A549 (cell line): ENCODE results near the gene MUC20.

Experiments used
- PHF8 ChIP-seq: fragments of 200-600 bp; sonication (generic); IDR thresholded peaks from 2 replicates; pipeline ENCODE4 v1.6.1; 2016; ENCODE audit warnings: low read depth, mild to moderate bottlenecking, antibody characterized with exemption, moderate library complexity, borderline replicate concordance
- POLR2A ChIP-seq: IDR thresholded peaks from 2 replicates; pipeline ENCODE4 v1.6.1; 2012; ENCODE audit warnings: mild to moderate bottlenecking, low read length
- TF ChIP-seq, protein P1 (sequence below): fragments of >200 bp; sonication (Bioruptor Twin); formaldehyde crosslinking; IDR thresholded peaks from 3 replicates; pipeline ENCODE4 v1.5.1; 2016

DNA sequence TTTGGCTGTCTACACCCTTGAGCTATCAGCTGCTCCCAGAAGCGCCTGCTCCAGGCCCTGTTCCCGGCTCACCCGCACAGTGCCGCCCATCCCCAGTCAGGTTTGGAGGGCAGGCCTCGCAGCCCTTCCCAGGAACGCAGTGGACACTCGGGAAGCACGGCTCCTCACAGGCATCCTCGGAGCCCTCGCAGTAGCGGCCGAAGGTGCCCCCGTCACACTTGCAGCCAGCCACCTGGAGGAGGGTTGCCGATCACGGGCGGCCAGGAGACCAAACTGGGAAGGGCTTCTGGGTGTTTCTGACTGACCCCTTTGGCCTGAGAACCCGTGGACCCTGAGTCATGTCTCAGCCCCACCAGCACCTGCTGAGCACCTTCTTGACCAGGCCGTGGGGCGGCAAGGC, 33.4 kb downstream of the MUC20 start:
- TF ChIP-seq, protein P1, sequence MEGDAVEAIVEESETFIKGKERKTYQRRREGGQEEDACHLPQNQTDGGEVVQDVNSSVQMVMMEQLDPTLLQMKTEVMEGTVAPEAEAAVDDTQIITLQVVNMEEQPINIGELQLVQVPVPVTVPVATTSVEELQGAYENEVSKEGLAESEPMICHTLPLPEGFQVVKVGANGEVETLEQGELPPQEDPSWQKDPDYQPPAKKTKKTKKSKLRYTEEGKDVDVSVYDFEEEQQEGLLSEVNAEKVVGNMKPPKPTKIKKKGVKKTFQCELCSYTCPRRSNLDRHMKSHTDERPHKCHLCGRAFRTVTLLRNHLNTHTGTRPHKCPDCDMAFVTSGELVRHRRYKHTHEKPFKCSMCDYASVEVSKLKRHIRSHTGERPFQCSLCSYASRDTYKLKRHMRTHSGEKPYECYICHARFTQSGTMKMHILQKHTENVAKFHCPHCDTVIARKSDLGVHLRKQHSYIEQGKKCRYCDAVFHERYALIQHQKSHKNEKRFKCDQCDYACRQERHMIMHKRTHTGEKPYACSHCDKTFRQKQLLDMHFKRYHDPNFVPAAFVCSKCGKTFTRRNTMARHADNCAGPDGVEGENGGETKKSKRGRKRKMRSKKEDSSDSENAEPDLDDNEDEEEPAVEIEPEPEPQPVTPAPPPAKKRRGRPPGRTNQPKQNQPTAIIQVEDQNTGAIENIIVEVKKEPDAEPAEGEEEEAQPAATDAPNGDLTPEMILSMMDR, result no peak
- TF ChIP-seq PHF8, result no peak
- no peak for TF ChIP-seq POLR2A
